NCI-H187 (cell line): Measurements from ENCODE around the gene CEP41.

Experiments used
- DNase-seq, 2 experiments: peaks; one replicate each; lab custom pipeline; 2025; lab: John Stamatoyannopoulos, UW

The CEP41 gene

GRCh38 chr7:130440527-130441365 is at the start of gene CEP41:
Gene CEP41, minus strand, starts transcription at chr7:130441016. Its CDS starts 50 bp downstream, at chr7:130440966.
- peak; percentile 96 to 99 for DNase-seq

GRCh38 chr7:130490311-130490791 is 49.5 kb upstream of the CEP41 start:
- no peak for DNase-seq

GRCh38 chr7:130489140-130489983 is 48.5 kb upstream of the CEP41 start:
- DNase-seq: no peak

GRCh38 chr7:130488392-130489139 is 47.8 kb upstream of the CEP41 start:
- no peak for DNase-seq

GRCh38 chr7:130486954-130487436 is 46.2 kb upstream of the CEP41 start:
- peak in 1 of 2 experiments; percentile 9 for DNase-seq

- peak; percentile 31 to 39 for DNase-seq
Measured at GRCh38 chr7:130486114-130486953, 45.5 kb upstream of the CEP41 start.

GRCh38 chr7:130485734-130486113 is 44.9 kb upstream of the CEP41 start:
- DNase-seq: no peak

- no peak for DNase-seq
Measured at GRCh38 chr7:130483031-130483430, 42.2 kb upstream of the CEP41 start.

- DNase-seq: no peak
Measured at GRCh38 chr7:130481898-130482297, 41.1 kb upstream of the CEP41 start.

GRCh38 chr7:130479716-130480400 is 39.0 kb upstream of the CEP41 start:
- no peak for DNase-seq

- no peak for DNase-seq
Measured at GRCh38 chr7:130478991-130479390, 38.2 kb upstream of the CEP41 start.

GRCh38 chr7:130476297-130477150 is 35.7 kb upstream of the CEP41 start:
- no peak for DNase-seq

GRCh38 chr7:130475776-130476175 is 35.0 kb upstream of the CEP41 start:
- no peak for DNase-seq

- DNase-seq: peak in 1 of 2 experiments; percentile 24
Measured at GRCh38 chr7:130473876-130474275, 33.1 kb upstream of the CEP41 start.

GRCh38 chr7:130473289-130473688 is 32.5 kb upstream of the CEP41 start:
- no peak for DNase-seq

GRCh38 chr7:130471974-130472373 is 31.2 kb upstream of the CEP41 start:
- DNase-seq: no peak

GRCh38 chr7:130468612-130469011 is 27.8 kb upstream of the CEP41 start:
- no peak for DNase-seq

- DNase-seq: peak in 1 of 2 experiments; percentile 39
Measured at GRCh38 chr7:130463553-130464434, 23.0 kb upstream of the CEP41 start.
